Stimulated activated CD8-positive, alpha-beta memory T cell treated with anti-CD3 and anti-CD28 coated beads, Interleukin-2, amount 100 ng/mL, for 48 hours (primary cell): Measurements from ENCODE around the gene DNAJB6.
A peak's percentile ranks its signal among the peaks of the same experiment; 100 is the strongest.
"Not testable (repeated sequence)": the region's sequence is repeated elsewhere in the genome, so short reads cannot be mapped to it uniquely, and the experiment has no call there.

Experiments used
- DNase-seq, 2 donors: peaks; one replicate each; pipeline ENCODE4 v3.0.0-alpha.2; 2020; ENCODE audit warnings: low read depth in 2 of 2

DNAJB6 gene

GRCh38 chr7:157323401-157323800 is 13.4 kb upstream of the DNAJB6 start:
- DNase-seq: no peak

GRCh38 chr7:157329447-157329846 is 7.4 kb upstream of the DNAJB6 start:
- DNase-seq: no peak

GRCh38 chr7:157330567-157330966 is 6.2 kb upstream of the DNAJB6 start:
- not testable (repeated sequence) for DNase-seq

GRCh38 chr7:157331049-157331448 is 5.8 kb upstream of the DNAJB6 start:
- DNase-seq: not testable (repeated sequence)

- no peak for DNase-seq
Observed at GRCh38 chr7:157335236-157335635, 1.6 kb upstream of the DNAJB6 start.

- DNase-seq: no peak
Observed at GRCh38 chr7:157335991-157336382, 817 bp upstream of the DNAJB6 start.

GRCh38 chr7:157337316-157338149 is 729 bp downstream of the DNAJB6 start:
- DNase-seq: peak; percentile 65 to 71

GRCh38 chr7:157339777-157340677 is 3.2 kb downstream of the DNAJB6 start:
- peak; percentile 30 to 50 for DNase-seq

GRCh38 chr7:157347217-157347904 is 10.6 kb downstream of the DNAJB6 start:
- no peak for DNase-seq

- DNase-seq: no peak
Observed at GRCh38 chr7:157348548-157348947, 11.7 kb downstream of the DNAJB6 start.

GRCh38 chr7:157352516-157352915 is 15.7 kb downstream of the DNAJB6 start:
- DNase-seq: no peak

- no peak for DNase-seq
Observed at GRCh38 chr7:157355784-157356511, 19.1 kb downstream of the DNAJB6 start.

GRCh38 chr7:157357129-157358040 is 20.6 kb downstream of the DNAJB6 start:
- DNase-seq: no peak

- DNase-seq: no peak
Observed at GRCh38 chr7:157358041-157358752, 21.4 kb downstream of the DNAJB6 start.

GRCh38 chr7:157358753-157359096 is 21.9 kb downstream of the DNAJB6 start:
- no peak for DNase-seq

GRCh38 chr7:157359581-157359980 is 22.8 kb downstream of the DNAJB6 start:
- DNase-seq: no peak

GRCh38 chr7:157360483-157361025 is 23.8 kb downstream of the DNAJB6 start:
- no peak for DNase-seq

GRCh38 chr7:157361537-157361936 is 24.7 kb downstream of the DNAJB6 start:
- no peak for DNase-seq

GRCh38 chr7:157362729-157363128 is 25.9 kb downstream of the DNAJB6 start:
- no peak for DNase-seq

GRCh38 chr7:157366722-157367121 is 29.9 kb downstream of the DNAJB6 start:
- DNase-seq: no peak
